IMR-90 (cell line): ENCODE measurements around the gene NR5A1. TPM values are rescaled to one million over a fixed set of nuclear protein-coding genes. Genes with fewer than 3 reads are reported as not detected.

Source experiments
- ATAC-seq: fragments of 200-7000 bp; cut with Tn5 transposase; 2 replicates; pipeline ENCODE4 v1.9.1; 2020; ENCODE audit warnings: low read depth, mild to moderate bottlenecking, moderate library complexity
- BruUV-seq: library from RNA; stranded (reverse); fragments of 400-500 nt; replicated peaks from 2 replicates; lab custom pipeline; 2021; lab: Mats Ljungman, UMichigan
- CTCF ChIA-PET: fragments of 300-600 bp; formaldehyde crosslinking; extraction: SDS; loops from one replicate; lab custom pipeline; 2021; ENCODE audit warnings: antibody characterized with exemption; lab: Yijun Ruan, JAX
- POLR2A ChIA-PET: fragments of 300-600 bp; sonication (Branson Sonifier 250); formaldehyde crosslinking; loops from one replicate; lab custom pipeline; 2022; ENCODE audit warnings: antibody characterized with exemption; ENCODE audit not compliant: unreplicated experiment; lab: Charles Lee
- DNase-seq: peaks from one replicate; pipeline ENCODE4 v3.0.0; 2013
- H2AFZ ChIP-seq: replicated peaks from 2 replicates; pipeline ENCODE3; 2013; ENCODE audit warnings: low read length, mild to moderate bottlenecking; ENCODE audit not compliant: poor library complexity
- H2AK5ac ChIP-seq: 2 replicates; pipeline ENCODE4 v1.6.1; 2013; ENCODE audit warnings: low read depth, low read length, inconsistent platforms
- H2AK9ac ChIP-seq: replicated peaks from 2 replicates; pipeline ENCODE3; 2013; ENCODE audit warnings: mild to moderate bottlenecking, low read depth, low read length, moderate library complexity; ENCODE audit not compliant: poor library complexity
- H2BK120ac ChIP-seq: 2 replicates; pipeline ENCODE4 v1.6.1; 2013; ENCODE audit warnings: low read depth, low read length, inconsistent platforms
- H2BK15ac ChIP-seq: 3 replicates; pipeline ENCODE4 v1.6.1; 2013; ENCODE audit warnings: low read depth, low read length, inconsistent platforms
- H2BK20ac ChIP-seq: 2 replicates; pipeline ENCODE4 v1.6.1; 2013; ENCODE audit warnings: low read depth, mild to moderate bottlenecking, inconsistent platforms, low read length, moderate library complexity
- H2BK5ac ChIP-seq: 2 replicates; pipeline ENCODE4 v1.6.1; 2013; ENCODE audit warnings: mild to moderate bottlenecking, low read depth, low read length, inconsistent platforms; ENCODE audit not compliant: poor library complexity, severe bottlenecking
- H3K14ac ChIP-seq: replicated peaks from 2 replicates; pipeline ENCODE4 v1.6.1; 2013; ENCODE audit warnings: low read depth, low read length, inconsistent platforms
- H3K18ac ChIP-seq: 2 replicates; pipeline ENCODE4 v1.6.1; 2013; ENCODE audit warnings: low read depth, low read length, control low read depth
- H3K23ac ChIP-seq: 2 replicates; pipeline ENCODE4 v1.6.1; 2013; ENCODE audit warnings: low read depth, low read length, inconsistent platforms
- H3K27ac ChIP-seq: 2 replicates; pipeline ENCODE4 v1.5.1; 2013; ENCODE audit warnings: mild to moderate bottlenecking, control low read depth, low read length; ENCODE audit not compliant: insufficient read depth
- H3K27me3 ChIP-seq: 2 replicates; pipeline ENCODE4 v1.6.1; 2013; ENCODE audit warnings: low read length; ENCODE audit not compliant: control insufficient read depth, insufficient read depth
- H3K36me3 ChIP-seq: 2 replicates; pipeline ENCODE4 v1.6.1; 2013; ENCODE audit warnings: low read length, mixed read lengths; ENCODE audit not compliant: control insufficient read depth, insufficient read depth
- H3K4ac ChIP-seq: 2 replicates; pipeline ENCODE4 v1.6.1; 2013; ENCODE audit warnings: low read depth, low read length, inconsistent platforms
- H3K4me1 ChIP-seq: 2 replicates; pipeline ENCODE4 v1.6.1; 2013; ENCODE audit warnings: low read length, mixed read lengths; ENCODE audit not compliant: control insufficient read depth, insufficient read depth
- H3K4me2 ChIP-seq: 2 replicates; pipeline ENCODE4 v1.6.1; 2013; ENCODE audit warnings: low read depth, mild to moderate bottlenecking, control low read depth, low read length, moderate library complexity
- H3K4me3 ChIP-seq: 2 replicates; pipeline ENCODE4 v1.5.1; 2013; ENCODE audit warnings: low read depth, mild to moderate bottlenecking, control low read depth, low read length, moderate library complexity; ENCODE audit not compliant: insufficient read depth
- H3K56ac ChIP-seq: 2 replicates; pipeline ENCODE4 v1.6.1; 2013; ENCODE audit warnings: low read length, inconsistent platforms; ENCODE audit not compliant: insufficient read depth; ENCODE audit errors: extremely low read depth
- H3K79me1 ChIP-seq, 2 experiments: 2 replicates each; pipeline ENCODE4 v1.6.1; 2013; ENCODE audit warnings: low read length in 2 of 2, inconsistent platforms in 1 of 2, low read depth in 1 of 2
- H3K9ac ChIP-seq: 2 replicates; pipeline ENCODE4 v1.6.1; 2013; ENCODE audit warnings: low read depth, low read length, control low read depth
- H3K9me1 ChIP-seq: 2 replicates; pipeline ENCODE4 v1.6.1; 2013; ENCODE audit warnings: low read length, inconsistent platforms; ENCODE audit not compliant: insufficient read depth
- H3K9me3 ChIP-seq: 2 replicates; pipeline ENCODE4 v1.6.1; 2013; ENCODE audit warnings: low read length; ENCODE audit not compliant: control insufficient read depth, insufficient read depth
- H4K20me1 ChIP-seq: 2 replicates; pipeline ENCODE4 v1.6.1; 2013; ENCODE audit warnings: low read length, inconsistent platforms; ENCODE audit not compliant: insufficient read depth
- H4K5ac ChIP-seq: 2 replicates; pipeline ENCODE4 v1.6.1; 2013; ENCODE audit warnings: mild to moderate bottlenecking, low read depth, low read length, control low read depth
- H4K8ac ChIP-seq, 2 experiments: 2 replicates each; pipeline ENCODE4 v1.6.1; 2013; ENCODE audit warnings: low read depth in 2 of 2, low read length in 2 of 2, control low read depth in 1 of 2, inconsistent platforms in 1 of 2
- H4K91ac ChIP-seq: 2 replicates; pipeline ENCODE4 v1.6.1; 2013; ENCODE audit warnings: low read depth, low read length, inconsistent platforms; ENCODE audit not compliant: insufficient read depth
- BHLHE40 ChIP-seq: fragments of 150-350 bp; IDR thresholded peaks from 2 replicates; pipeline ENCODE4 v1.6.1; 2016; ENCODE audit warnings: mild to moderate bottlenecking, low read depth, low read length
- CEBPB ChIP-seq: IDR thresholded peaks from 2 replicates; pipeline ENCODE4 v1.6.1; 2012; ENCODE audit warnings: low read depth, low read length, improper control_type of control experiment
- CHD1 ChIP-seq: IDR thresholded peaks from 2 replicates; pipeline ENCODE4 v1.6.1; 2012; ENCODE audit warnings: low read depth, low read length, improper control_type of control experiment
- FOS ChIP-seq: fragments of 150-350 bp; IDR thresholded peaks from 2 replicates; pipeline ENCODE4 v1.6.1; 2016; ENCODE audit warnings: low read depth, low read length
- MAFK ChIP-seq: IDR thresholded peaks from 2 replicates; pipeline ENCODE4 v1.6.1; 2012; ENCODE audit warnings: low read depth, low read length, improper control_type of control experiment
- MAZ ChIP-seq: IDR thresholded peaks from 2 replicates; pipeline ENCODE4 v1.6.1; 2012; ENCODE audit warnings: low read depth, mild to moderate bottlenecking, low read length, improper control_type of control experiment, moderate library complexity, borderline replicate concordance
- MXI1 ChIP-seq: IDR thresholded peaks from 2 replicates; pipeline ENCODE4 v1.6.1; 2012; ENCODE audit warnings: low read depth, mild to moderate bottlenecking, low read length, moderate library complexity, borderline replicate concordance
- NFE2L2 ChIP-seq: fragments of 150-350 bp; IDR thresholded peaks from 2 replicates; pipeline ENCODE4 v1.6.1; 2016; ENCODE audit warnings: low read depth, mild to moderate bottlenecking, low read length
- POLR2A ChIP-seq: IDR thresholded peaks from 2 replicates; pipeline ENCODE4 v1.6.1; 2012; ENCODE audit warnings: mild to moderate bottlenecking, low read depth, low read length
- RAD21 ChIP-seq: IDR thresholded peaks from 2 replicates; pipeline ENCODE4 v1.6.1; 2012; ENCODE audit warnings: low read length, improper control_type of control experiment
- RCOR1 ChIP-seq: IDR thresholded peaks from 2 replicates; pipeline ENCODE4 v1.6.1; 2012; ENCODE audit warnings: mild to moderate bottlenecking, low read length, improper control_type of control experiment; ENCODE audit not compliant: insufficient replicate concordance
- RFX5 ChIP-seq: IDR thresholded peaks from 2 replicates; pipeline ENCODE4 v1.8.0; 2012; ENCODE audit warnings: low read depth, mild to moderate bottlenecking, low read length, moderate library complexity
- SMC3 ChIP-seq: fragments of 150-350 bp; IDR thresholded peaks from 2 replicates; pipeline ENCODE4 v1.6.1; 2016; ENCODE audit warnings: low read depth, mild to moderate bottlenecking, antibody characterized with exemption, low read length, moderate library complexity
- WGBS, 2 experiments: methylation state at CpG; one replicate each; pipeline versions ENCODE4 v1.1.5 to v1.1.7; 2013; ENCODE audit warnings: missing lambda C conversion rate in 2 of 2; ENCODE audit not compliant: insufficient read length in 1 of 2; ENCODE audit errors: extremely low coverage in 2 of 2; 5-methylcytosine and 5-hydroxymethylcytosine counted together
- dilution Hi-C: fragments of 300-500 bp; cut with HindIII; formaldehyde crosslinking; loops from one replicate; pipeline ENCODE4 v1.14.3; 2018; ENCODE audit warnings: low sequenced_read_pairs; ENCODE audit not compliant: unreplicated experiment
- in situ Hi-C: fragments of 300-500 bp; cut with MboI; formaldehyde crosslinking; loops from 3 replicates; pipeline ENCODE4 v1.14.3; 2019; ENCODE audit warnings: low sequenced_read_pairs, inconsistent platforms, mixed read lengths
- intact Hi-C: fragments of 100-400 bp; cut with micrococcal nuclease; formaldehyde crosslinking; loops from 2 replicates; pipeline ENCODE4 v1.10.0; 2022
- polyA plus RNA-seq, 3 experiments: library from polyadenylated mRNA; depleted of rRNA; stranded (reverse); fragments of >200 nt; gene quantifications; 2 replicates each; pipeline ENCODE4 v1.2.3, GENCODE V29; 2012; ENCODE audit warnings: low replicate concordance in 1 of 3
- total RNA-seq: library from RNA; depleted of rRNA; stranded (reverse); fragments of >200 nt; gene quantifications from 2 replicates; pipeline ENCODE4 v1.2.3, GENCODE V29; 2012
- TF ChIP-seq, protein P1 (sequence below): fragments of 150-350 bp; IDR thresholded peaks from 2 replicates; pipeline ENCODE4 v1.6.1; 2017; ENCODE audit warnings: mild to moderate bottlenecking, antibody characterized with exemption, low read length, low read depth
- TF ChIP-seq, protein P2 (sequence below): conservative IDR thresholded peaks from 2 replicates; pipeline ENCODE4 v1.5.1; 2012; ENCODE audit warnings: mild to moderate bottlenecking, low read depth, low read length, improper control_type of control experiment
- TF ChIP-seq, protein P3 (sequence below): fragments of 150-350 bp; IDR thresholded peaks from 2 replicates; pipeline ENCODE4 v1.6.1; 2016; ENCODE audit warnings: low read depth, mild to moderate bottlenecking, low read length, moderate library complexity, borderline replicate concordance

Gene NR5A1
- total and polyA plus RNA-seq, 2 of the 4 experiments (the other 2 are of a cell fraction), result not detected

DNA sequence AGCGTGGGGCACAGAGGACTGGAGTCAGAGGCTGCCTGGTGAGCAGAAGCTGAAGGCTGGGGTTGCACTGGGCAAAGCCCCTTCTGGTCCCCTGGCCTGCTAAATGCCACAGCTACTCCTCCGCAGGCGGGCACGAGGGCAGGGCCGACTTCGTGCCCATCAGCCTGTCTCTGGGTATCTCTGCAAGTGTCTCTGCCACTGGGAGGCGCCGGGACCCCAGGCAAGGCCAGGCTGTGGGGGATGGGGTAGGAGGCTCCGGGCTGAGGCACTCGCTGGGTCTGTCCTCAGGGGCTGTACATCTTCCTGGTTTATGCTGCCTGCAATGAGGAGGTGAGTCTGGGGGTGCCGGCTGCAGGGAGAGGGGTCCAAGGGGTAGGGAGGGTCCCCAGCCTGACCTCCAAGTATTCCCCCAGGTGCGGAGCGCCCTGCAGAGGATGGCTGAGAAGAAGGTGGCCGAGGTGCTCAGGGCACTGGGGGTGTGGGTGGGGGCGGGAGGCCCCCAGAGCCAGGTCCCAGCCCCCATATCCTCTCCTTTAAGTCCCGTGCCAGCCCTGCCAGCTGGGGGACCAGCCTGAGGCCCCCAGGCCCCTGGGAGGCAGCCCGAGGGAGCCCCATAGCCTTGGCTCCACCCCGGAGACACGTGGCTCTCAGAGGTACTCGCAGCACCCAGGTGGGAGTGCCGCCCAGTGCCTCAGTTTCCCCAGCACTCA is 31.9 kb downstream of the NR5A1 start:
- WGBS, 2 experiments, result 68% methylated on average over 10 of the region's 21 CpGs; no CpG with 5 or more reads in 1 of the 2 experiments

More for the DNA sequence above, 31.9 kb downstream of the NR5A1 start:
- Histone ChIP-seq H3K18ac (no peak overlapping the region), H3K4ac (no peak overlapping the region), H3K23ac (no peak overlapping the region), H3K14ac (no peak overlapping the region), H2BK5ac (no peak overlapping the region), H3K36me3 (no peaks in the 10 kb centered on the region), H3K27me3 (peaks cover 81% of the 10 kb centered on the region), H3K9me3 (no peaks in the 10 kb centered on the region), H3K79me1 (no peaks in the 10 kb centered on the region), H3K4me3 (no peak overlapping the region), H4K5ac (no peak overlapping the region), H3K9ac (no peak overlapping the region), H4K8ac (no peak overlapping the region), H3K4me2 (no peak overlapping the region), H2BK15ac (no peak overlapping the region), H2AK9ac (no peak overlapping the region), H2BK20ac (no peak overlapping the region), H3K9me1 (no peaks in the 10 kb centered on the region), H3K27ac (no peak overlapping the region), H3K56ac (no peak overlapping the region), H2BK120ac (no peak overlapping the region), H4K91ac (no peak overlapping the region), H3K4me1 (no peaks in the 10 kb centered on the region), H4K20me1 (no peaks in the 10 kb centered on the region), H2AFZ (no peak overlapping the region), H2AK5ac (no peak overlapping the region)
- ChIA-PET CTCF (no interaction called here), POLR2A (no interaction called here)
- intact Hi-C loops, result no loop called here
- ATAC-seq, result no peak
- no peak for TF ChIP-seq MXI1
- no peak for TF ChIP-seq MAZ
- TF ChIP-seq MAFK, result no peak
- TF ChIP-seq, protein P1, sequence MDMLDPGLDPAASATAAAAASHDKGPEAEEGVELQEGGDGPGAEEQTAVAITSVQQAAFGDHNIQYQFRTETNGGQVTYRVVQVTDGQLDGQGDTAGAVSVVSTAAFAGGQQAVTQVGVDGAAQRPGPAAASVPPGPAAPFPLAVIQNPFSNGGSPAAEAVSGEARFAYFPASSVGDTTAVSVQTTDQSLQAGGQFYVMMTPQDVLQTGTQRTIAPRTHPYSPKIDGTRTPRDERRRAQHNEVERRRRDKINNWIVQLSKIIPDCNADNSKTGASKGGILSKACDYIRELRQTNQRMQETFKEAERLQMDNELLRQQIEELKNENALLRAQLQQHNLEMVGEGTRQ, result no peak
- no peak for TF ChIP-seq SMC3
- no peak for TF ChIP-seq RCOR1
- no peak for TF ChIP-seq NFE2L2
- no peak for TF ChIP-seq CEBPB
- TF ChIP-seq RFX5, result no peak
- TF ChIP-seq RAD21, result no peak
- TF ChIP-seq, protein P2, sequence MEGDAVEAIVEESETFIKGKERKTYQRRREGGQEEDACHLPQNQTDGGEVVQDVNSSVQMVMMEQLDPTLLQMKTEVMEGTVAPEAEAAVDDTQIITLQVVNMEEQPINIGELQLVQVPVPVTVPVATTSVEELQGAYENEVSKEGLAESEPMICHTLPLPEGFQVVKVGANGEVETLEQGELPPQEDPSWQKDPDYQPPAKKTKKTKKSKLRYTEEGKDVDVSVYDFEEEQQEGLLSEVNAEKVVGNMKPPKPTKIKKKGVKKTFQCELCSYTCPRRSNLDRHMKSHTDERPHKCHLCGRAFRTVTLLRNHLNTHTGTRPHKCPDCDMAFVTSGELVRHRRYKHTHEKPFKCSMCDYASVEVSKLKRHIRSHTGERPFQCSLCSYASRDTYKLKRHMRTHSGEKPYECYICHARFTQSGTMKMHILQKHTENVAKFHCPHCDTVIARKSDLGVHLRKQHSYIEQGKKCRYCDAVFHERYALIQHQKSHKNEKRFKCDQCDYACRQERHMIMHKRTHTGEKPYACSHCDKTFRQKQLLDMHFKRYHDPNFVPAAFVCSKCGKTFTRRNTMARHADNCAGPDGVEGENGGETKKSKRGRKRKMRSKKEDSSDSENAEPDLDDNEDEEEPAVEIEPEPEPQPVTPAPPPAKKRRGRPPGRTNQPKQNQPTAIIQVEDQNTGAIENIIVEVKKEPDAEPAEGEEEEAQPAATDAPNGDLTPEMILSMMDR, result no peak
- no peak for TF ChIP-seq POLR2A
- TF ChIP-seq CHD1, result no peak
- TF ChIP-seq, protein P3, sequence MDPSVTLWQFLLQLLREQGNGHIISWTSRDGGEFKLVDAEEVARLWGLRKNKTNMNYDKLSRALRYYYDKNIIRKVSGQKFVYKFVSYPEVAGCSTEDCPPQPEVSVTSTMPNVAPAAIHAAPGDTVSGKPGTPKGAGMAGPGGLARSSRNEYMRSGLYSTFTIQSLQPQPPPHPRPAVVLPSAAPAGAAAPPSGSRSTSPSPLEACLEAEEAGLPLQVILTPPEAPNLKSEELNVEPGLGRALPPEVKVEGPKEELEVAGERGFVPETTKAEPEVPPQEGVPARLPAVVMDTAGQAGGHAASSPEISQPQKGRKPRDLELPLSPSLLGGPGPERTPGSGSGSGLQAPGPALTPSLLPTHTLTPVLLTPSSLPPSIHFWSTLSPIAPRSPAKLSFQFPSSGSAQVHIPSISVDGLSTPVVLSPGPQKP, result no peak
- no peak for TF ChIP-seq BHLHE40
- no peak for TF ChIP-seq FOS
- in situ Hi-C loops, result no loop called here
- DNase-seq, result no peak
- BruUV-seq, result no TSS peak
- dilution Hi-C loops, result no loop called here
